Cardiac fibroblast (primary cell): Measurements from ENCODE around the gene OTUD1.

Source experiments
- DNase-seq, 2 donors: peaks; one replicate each; pipeline versions ENCODE4 v3.0.0 to v3.0.0-alpha.2; 2010; ENCODE audit warnings: low read depth in 2 of 2
- H3K4me3 ChIP-seq, 2 donors: replicated peaks in 1 of 2; 1 replicate in 1 of 2; 2 replicates in 1 of 2; pipeline ENCODE4 v1.5.1; 2011; ENCODE audit warnings: low read depth in 2 of 2, low read length in 2 of 2, mild to moderate bottlenecking in 2 of 2, moderate library complexity in 1 of 2
- TF ChIP-seq, protein P1 (sequence below): IDR thresholded peaks from one replicate; pipeline ENCODE4 v1.5.1; 2011; ENCODE audit warnings: low read depth, mild to moderate bottlenecking, low read length, inconsistent platforms

The OTUD1 gene

DNA sequence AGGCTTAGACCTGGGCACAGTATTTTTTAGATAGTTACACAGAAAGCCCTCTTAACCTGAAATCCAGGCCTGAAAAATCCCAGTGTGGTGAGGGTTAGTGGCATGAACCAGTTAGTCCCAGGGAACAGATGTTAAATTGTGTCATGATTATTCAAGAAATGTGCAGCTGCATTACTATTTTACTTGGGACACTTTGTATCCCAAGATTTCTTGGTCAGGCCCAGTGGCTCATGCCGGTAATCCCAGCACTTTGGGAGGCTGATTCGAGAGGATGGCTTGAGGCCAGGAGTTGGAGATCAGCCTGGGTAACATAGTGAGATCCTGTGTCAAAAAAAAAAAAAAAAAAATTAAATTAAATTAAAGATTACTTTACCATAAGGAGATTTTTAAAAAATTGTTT lies 36.0 kb upstream of the OTUD1 start:
- DNase-seq, result no peak
- no peak overlapping the region for H3K4me3 ChIP-seq
- TF ChIP-seq, protein P1, sequence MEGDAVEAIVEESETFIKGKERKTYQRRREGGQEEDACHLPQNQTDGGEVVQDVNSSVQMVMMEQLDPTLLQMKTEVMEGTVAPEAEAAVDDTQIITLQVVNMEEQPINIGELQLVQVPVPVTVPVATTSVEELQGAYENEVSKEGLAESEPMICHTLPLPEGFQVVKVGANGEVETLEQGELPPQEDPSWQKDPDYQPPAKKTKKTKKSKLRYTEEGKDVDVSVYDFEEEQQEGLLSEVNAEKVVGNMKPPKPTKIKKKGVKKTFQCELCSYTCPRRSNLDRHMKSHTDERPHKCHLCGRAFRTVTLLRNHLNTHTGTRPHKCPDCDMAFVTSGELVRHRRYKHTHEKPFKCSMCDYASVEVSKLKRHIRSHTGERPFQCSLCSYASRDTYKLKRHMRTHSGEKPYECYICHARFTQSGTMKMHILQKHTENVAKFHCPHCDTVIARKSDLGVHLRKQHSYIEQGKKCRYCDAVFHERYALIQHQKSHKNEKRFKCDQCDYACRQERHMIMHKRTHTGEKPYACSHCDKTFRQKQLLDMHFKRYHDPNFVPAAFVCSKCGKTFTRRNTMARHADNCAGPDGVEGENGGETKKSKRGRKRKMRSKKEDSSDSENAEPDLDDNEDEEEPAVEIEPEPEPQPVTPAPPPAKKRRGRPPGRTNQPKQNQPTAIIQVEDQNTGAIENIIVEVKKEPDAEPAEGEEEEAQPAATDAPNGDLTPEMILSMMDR, result no peak

DNA sequence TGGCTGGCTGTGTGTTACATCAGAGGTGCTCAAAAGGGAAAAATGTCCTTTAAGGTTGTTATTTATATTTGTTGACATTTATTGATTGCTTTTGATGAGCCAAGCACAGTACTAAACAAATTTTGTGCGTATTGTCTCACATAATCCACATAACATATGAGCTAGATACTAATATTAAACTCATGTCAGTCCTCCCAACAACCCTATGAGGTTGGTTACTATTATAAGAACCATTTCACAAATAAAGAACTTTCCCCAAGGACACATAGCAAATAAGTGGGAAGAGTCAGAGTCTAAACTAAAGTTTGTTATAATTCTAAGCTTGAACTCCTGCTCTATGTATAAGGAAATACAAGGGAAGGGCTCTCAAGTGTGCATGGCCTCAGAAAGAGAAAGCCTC lies 35.6 kb upstream of the OTUD1 start:
- no peak for DNase-seq
- TF ChIP-seq, protein P1, result no peak
- H3K4me3 ChIP-seq, result no peak overlapping the region

DNA sequence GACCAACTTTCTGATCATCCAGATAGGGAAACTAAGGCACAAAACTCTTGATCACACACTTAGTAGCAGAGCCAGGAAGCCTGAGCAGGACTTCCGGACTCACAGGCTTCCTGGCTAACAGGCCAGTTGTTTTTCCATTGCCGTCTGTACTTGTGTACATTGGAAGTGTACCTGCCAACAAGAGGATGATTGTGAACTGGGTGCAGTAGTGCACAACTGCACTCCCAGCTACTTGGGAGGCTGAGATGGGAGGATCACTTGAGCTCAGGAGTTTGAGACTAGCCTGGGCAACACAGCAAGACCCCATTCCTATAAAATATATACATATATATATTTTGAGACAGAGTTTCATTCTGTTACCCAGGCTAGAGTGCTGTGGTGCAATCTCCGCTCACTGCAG lies 35.2 kb upstream of the OTUD1 start:
- TF ChIP-seq, protein P1, result no peak

DNA sequence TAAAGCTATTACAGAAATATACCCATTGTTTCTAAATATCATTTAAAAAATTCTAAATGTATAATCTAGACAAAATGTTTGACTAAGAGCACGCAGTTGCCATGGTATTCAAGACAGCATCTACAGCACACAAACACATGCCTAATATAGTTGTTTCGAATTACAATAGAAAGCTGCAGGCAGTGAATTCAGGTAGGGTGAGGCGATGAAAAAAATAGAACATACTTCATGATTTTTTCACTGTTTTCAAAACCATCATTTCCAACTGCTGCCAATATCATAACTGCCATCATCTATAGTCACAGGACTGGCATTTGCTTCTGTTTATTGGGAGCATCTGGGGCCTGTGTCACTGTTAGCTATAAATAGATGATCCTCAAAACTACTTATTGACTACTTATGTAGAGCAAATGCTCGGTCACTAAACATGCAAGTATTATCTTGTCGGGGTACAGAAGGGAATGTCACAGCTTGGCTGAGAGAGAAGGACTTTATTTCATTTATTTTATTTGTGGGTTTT lies 34.4 kb upstream of the OTUD1 start:
- no peak for DNase-seq

More for the DNA sequence above, 35.2 kb upstream of the OTUD1 start:
- DNase-seq, result no peak
- H3K4me3 ChIP-seq, result no peak overlapping the region

DNA sequence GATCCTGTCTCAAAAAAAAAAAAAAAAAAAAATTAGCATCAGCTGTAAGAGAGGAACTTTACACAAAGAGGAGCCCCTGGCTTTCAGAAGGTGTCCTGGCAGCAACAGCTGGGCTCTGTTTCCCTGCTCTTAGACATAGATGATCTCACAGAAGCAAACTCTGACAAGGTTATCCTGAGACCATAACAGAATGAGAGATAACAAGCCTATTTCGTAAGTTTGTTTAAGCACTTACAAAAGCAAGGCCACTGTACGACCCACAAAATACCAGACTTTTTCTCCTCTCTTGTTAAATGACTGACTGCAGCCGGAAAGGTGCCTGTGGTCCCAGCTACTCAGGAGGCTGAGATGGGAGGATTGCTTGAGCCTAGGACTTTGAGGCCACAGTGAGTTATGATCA lies 33.3 kb upstream of the OTUD1 start:
- TF ChIP-seq, protein P1, result no peak
- peak; percentile 7 to 83 for DNase-seq
- H3K4me3 ChIP-seq, result no peak overlapping the region

More for the DNA sequence above, 34.4 kb upstream of the OTUD1 start:
- TF ChIP-seq, protein P1, result no peak
- H3K4me3 ChIP-seq, result no peak overlapping the region

DNA sequence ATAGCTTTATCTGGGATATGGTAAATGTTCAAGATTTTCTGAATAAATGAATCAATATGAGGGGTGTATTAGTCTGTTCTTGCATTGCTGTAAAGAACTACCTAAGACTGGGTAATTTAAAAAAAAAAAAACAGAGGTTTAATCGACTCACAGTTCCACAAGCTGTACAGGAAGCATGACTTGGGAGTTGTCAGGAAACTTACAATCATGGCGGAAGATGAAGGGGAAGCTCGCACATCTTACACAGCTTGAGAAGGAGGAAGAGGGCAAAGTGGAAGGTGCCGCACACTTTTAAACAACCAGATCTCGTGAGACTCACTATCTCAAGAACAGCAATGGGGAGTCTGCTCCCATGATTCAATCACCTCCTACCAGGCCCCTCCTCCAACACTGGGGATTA lies 32.5 kb upstream of the OTUD1 start:
- H3K4me3 ChIP-seq, result no peak overlapping the region
- no peak for DNase-seq
- TF ChIP-seq, protein P1, result no peak
